Progenitor cell of endocrine pancreas (in vitro differentiated cells): ENCODE data around the gene PRRG2. TPM values are rescaled to one million over a fixed set of nuclear protein-coding genes. Genes with fewer than 3 reads are reported as not detected.
"Not testable (repeated sequence)": the region's sequence is repeated elsewhere in the genome, so short reads cannot be mapped to it uniquely, and the experiment has no call there.

Source experiments
- DNase-seq: peaks from one replicate; pipeline ENCODE4 v3.0.0; 2021; ENCODE audit warnings: low spot score; ENCODE audit not compliant: unreplicated experiment
- H3K27ac Mint-ChIP-seq: 2 replicates; pipeline ENCODE4 v1.8.0; 2021; ENCODE audit warnings: mild to moderate bottlenecking, moderate library complexity, mixed read lengths
- H3K27me3 Mint-ChIP-seq: 2 replicates; pipeline ENCODE4 v1.8.0; 2021; ENCODE audit warnings: mixed read lengths
- H3K36me3 Mint-ChIP-seq: 2 replicates; pipeline ENCODE4 v1.8.0; 2022; ENCODE audit warnings: mixed read lengths; ENCODE audit not compliant: insufficient read depth
- H3K4me1 Mint-ChIP-seq: 2 replicates; pipeline ENCODE4 v1.8.0; 2021; ENCODE audit warnings: low read depth, mixed read lengths
- H3K4me3 Mint-ChIP-seq: 2 replicates; pipeline ENCODE4 v1.8.0; 2021; ENCODE audit warnings: low read depth, mild to moderate bottlenecking, moderate library complexity, mixed read lengths
- H3K9me3 Mint-ChIP-seq: 2 replicates; pipeline ENCODE4 v1.8.0; 2021; ENCODE audit warnings: low read depth, mixed read lengths
- total RNA-seq: library from RNA; stranded (reverse); gene quantifications from 2 replicates; pipeline ENCODE4 v1.2.1, GENCODE V29; 2021
- TF ChIP-seq, protein P1 (sequence below): fragments of 200-600 bp; sonication (generic); IDR thresholded peaks from one replicate; pipeline ENCODE4 v1.5.0; 2021; ENCODE audit warnings: antibody characterized with exemption, mild to moderate bottlenecking; ENCODE audit not compliant: unreplicated experiment

Gene PRRG2
- total RNA-seq, 1 donor from 2014 or later = 6.8 TPM

DNA sequence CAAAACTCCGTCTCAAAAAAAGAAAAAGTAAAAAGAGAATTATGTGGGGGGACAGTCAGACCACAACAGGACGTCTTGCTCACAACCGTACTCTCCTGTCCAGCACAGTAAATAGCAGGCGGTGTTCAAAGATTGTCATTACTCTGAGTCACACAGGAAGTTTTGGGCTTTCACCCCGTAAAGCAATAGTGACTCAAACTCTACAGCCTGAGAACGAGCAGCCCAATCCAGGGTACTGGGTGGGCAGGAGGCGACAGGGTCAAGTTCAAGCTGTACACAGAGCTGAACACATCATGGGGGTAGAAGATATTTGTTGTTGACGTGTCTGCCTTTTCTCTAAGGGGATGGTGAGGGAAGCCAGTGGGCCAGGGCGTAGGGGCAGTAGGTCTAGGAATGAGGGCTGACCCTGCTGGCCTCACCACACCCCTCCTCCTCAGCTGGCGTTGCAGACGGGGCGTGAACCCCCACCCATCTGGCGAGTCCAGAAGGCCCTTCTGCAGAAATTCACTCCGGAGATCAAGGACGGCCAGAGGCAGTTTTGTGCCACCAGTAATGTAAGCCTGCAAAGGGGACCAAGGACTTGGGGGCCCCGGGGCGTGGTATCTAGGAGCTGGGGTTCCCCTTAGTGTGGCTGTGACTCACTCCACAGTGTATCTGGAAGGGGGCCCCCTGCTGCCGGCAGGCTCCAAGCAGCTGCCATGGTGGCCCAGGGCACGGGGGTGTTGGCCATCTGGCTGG, 33.1 kb downstream of the PRRG2 start:
- H3K27ac Mint-ChIP-seq = peak overlapping the region; percentile 78
- H3K4me3 Mint-ChIP-seq = no peak overlapping the region
- peaks cover 13% of the 10 kb centered on the region for H3K36me3 Mint-ChIP-seq

DNA sequence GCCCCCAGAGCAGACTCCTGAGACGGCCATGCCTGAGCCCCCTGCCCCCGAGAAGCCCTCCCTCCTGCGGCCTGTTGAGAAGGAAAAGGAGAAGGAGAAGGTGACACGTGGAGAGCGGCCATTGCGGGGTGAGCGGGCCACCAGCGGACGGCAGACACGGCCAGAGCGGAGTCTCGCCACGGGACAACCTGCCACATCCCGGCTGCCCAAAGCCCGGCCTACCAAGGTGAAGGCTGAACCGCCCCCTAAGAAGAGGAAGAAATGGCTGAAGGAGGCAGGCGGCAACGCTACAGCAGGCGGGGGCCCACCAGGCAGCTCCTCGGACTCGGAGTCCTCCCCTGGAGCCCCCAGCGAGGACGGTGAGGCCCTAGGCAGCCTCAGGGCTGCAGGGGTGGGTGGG, 34.7 kb downstream of the PRRG2 start:
- H3K27ac Mint-ChIP-seq = no peak overlapping the region
- no peaks in the 10 kb centered on the region for H3K4me1 Mint-ChIP-seq
- H3K36me3 Mint-ChIP-seq = peaks cover 12% of the 10 kb centered on the region
- no peaks in the 10 kb centered on the region for H3K9me3 Mint-ChIP-seq
- no peak for DNase-seq
- H3K27me3 Mint-ChIP-seq = no peaks in the 10 kb centered on the region
- no peak overlapping the region for H3K4me3 Mint-ChIP-seq
- TF ChIP-seq, protein P1, sequence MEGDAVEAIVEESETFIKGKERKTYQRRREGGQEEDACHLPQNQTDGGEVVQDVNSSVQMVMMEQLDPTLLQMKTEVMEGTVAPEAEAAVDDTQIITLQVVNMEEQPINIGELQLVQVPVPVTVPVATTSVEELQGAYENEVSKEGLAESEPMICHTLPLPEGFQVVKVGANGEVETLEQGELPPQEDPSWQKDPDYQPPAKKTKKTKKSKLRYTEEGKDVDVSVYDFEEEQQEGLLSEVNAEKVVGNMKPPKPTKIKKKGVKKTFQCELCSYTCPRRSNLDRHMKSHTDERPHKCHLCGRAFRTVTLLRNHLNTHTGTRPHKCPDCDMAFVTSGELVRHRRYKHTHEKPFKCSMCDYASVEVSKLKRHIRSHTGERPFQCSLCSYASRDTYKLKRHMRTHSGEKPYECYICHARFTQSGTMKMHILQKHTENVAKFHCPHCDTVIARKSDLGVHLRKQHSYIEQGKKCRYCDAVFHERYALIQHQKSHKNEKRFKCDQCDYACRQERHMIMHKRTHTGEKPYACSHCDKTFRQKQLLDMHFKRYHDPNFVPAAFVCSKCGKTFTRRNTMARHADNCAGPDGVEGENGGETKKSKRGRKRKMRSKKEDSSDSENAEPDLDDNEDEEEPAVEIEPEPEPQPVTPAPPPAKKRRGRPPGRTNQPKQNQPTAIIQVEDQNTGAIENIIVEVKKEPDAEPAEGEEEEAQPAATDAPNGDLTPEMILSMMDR = no peak

More for the DNA sequence above, 33.1 kb downstream of the PRRG2 start:
- no peaks in the 10 kb centered on the region for H3K4me1 Mint-ChIP-seq
- no peaks in the 10 kb centered on the region for H3K27me3 Mint-ChIP-seq
- H3K9me3 Mint-ChIP-seq = no peaks in the 10 kb centered on the region
- TF ChIP-seq, protein P1 = no peak
- no peak for DNase-seq

DNA sequence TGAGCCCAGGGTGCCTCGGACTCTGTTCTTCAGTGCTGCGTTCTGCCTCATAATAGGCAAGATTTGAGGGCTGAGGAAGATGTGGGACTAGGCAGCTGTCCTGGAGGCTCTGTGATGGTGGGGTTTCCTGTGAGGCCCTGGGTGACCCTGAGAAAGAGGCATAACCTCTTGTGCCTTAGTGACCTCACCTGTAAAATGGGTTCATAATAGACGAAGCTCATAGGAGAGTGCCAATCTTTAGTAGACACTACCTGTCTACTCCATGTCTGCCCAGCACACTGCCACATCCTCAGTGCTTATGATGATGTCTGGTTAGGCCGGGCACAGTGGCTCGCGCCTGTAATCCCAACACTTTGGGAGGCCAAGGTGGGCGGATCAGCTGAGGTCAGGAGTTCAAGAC, 35.4 kb downstream of the PRRG2 start:
- peaks cover 12% of the 10 kb centered on the region for H3K36me3 Mint-ChIP-seq

DNA sequence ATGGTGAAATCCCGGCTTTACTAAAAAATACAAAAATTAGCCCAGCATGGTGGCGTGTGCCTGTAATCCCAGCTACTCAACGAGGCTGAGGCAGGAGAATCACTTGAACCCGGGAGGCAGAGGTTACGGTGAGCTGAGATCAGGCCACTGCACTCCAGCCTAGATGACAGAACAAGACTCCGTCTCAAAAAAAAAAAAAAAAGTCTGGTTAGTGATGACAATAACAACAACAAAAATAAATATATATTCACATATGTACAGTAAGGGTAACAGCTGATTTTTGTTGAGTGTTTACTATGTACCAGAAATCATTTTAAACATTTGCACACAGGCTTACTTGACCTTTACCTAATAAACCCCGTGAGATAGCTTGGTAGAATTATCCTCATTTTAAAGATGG, 35.8 kb downstream of the PRRG2 start:
- Mint-ChIP-seq H3K36me3 (peaks cover 12% of the 10 kb centered on the region), H3K9me3 (no peaks in the 10 kb centered on the region), H3K4me1 (no peaks in the 10 kb centered on the region), H3K27me3 (no peaks in the 10 kb centered on the region), H3K4me3 (no peak overlapping the region), H3K27ac (no peak overlapping the region)
- no peak for DNase-seq
- TF ChIP-seq, protein P1 = no peak

More for the DNA sequence above, 35.4 kb downstream of the PRRG2 start:
- Mint-ChIP-seq H3K4me1 (no peaks in the 10 kb centered on the region), H3K4me3 (no peak overlapping the region), H3K9me3 (no peaks in the 10 kb centered on the region), H3K27ac (no peak overlapping the region), H3K27me3 (no peaks in the 10 kb centered on the region)
- TF ChIP-seq, protein P1 = no peak
- DNase-seq = no peak

DNA sequence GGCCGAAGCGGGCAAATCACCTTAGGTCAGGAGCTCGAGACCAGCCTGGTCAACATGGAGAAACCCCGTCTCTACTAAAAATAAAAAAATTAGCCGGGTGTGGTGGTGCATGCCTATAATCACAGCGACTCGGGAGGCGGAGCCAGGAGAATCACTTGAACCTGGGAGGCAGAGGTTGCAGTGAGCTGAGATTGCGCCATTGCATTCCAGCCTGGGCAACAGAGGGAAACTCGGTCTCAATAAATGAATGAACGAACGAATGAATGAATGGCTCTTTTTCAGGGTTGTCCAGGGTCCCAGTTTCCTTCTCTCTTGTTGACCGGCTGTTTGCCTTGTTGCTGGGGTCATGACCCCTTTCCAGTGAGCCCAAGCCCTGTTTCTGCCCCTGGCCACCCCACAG, 36.7 kb downstream of the PRRG2 start:
- not testable (repeated sequence) for H3K4me3 Mint-ChIP-seq, H3K27me3 Mint-ChIP-seq, H3K9me3 Mint-ChIP-seq, DNase-seq, H3K4me1 Mint-ChIP-seq, H3K27ac Mint-ChIP-seq
- peaks cover 14% of the 10 kb centered on the region for H3K36me3 Mint-ChIP-seq
